Fibroblast of lung (primary cell): ENCODE data around the gene UFC1. TPM values are rescaled to one million over a fixed set of nuclear protein-coding genes. Genes with fewer than 3 reads are reported as not detected.

Experiments
- polyA plus RNA-seq, 2 donors: library from polyadenylated mRNA; depleted of rRNA in 1 of 2; stranded (reverse) in 1 of 2; unstranded in 1 of 2; fragments of >200 nt; gene quantifications; 2 replicates each; pipeline ENCODE4 v1.2.1, GENCODE V29; 2011 to 2012; ENCODE audit warnings: missing spikeins in 1 of 2
- total RNA-seq: library from RNA; depleted of rRNA; stranded (reverse); fragments of >200 nt; gene quantifications from 2 replicates; pipeline ENCODE4 v1.2.1, GENCODE V29; 2014

UFC1 gene
- total and polyA plus RNA-seq, 2 donors (not counting 1 experiment from before 2014, with no cell fraction given) = 87.0 to 154 TPM

Other genes with a start within 250 kb of the UFC1 start
- not detected in 2 replicates for gene ITLN2, start 199.2 kb upstream of the UFC1 start, total RNA-seq
- not detected in 2 replicates for gene ITLN2, start 199.2 kb upstream of the UFC1 start, polyA plus RNA-seq
- gene F11R, start 132.8 kb upstream of the UFC1 start, total RNA-seq = 0.66 and 2.1 TPM in 2 replicates
- gene F11R, start 132.8 kb upstream of the UFC1 start, polyA plus RNA-seq = 0.50 and 1.5 TPM in 2 replicates
- gene TSTD1, start 115.0 kb upstream of the UFC1 start, total RNA-seq = 0.66 and 0.77 TPM in 2 replicates
- gene TSTD1, start 115.0 kb upstream of the UFC1 start, polyA plus RNA-seq = 0.24 and 7.5 TPM in 2 replicates
- gene USF1, start 108.0 kb upstream of the UFC1 start, total RNA-seq = 71.7 and 80.1 TPM in 2 replicates
- 23.9 and 25.0 TPM in 2 replicates for gene USF1, start 108.0 kb upstream of the UFC1 start, polyA plus RNA-seq
- not detected in 2 replicates for gene ARHGAP30, start 84.1 kb upstream of the UFC1 start, total RNA-seq
- 0.01 TPM in 1 of 2 replicates, not detected in the other for gene ARHGAP30, start 84.1 kb upstream of the UFC1 start, polyA plus RNA-seq
- gene NECTIN4, start 64.4 kb upstream of the UFC1 start, total RNA-seq = under 0.01 and 0.33 TPM in 2 replicates
- 0.07 and 0.16 TPM in 2 replicates for gene NECTIN4, start 64.4 kb upstream of the UFC1 start, polyA plus RNA-seq
- 0.77 and 3.0 TPM in 2 replicates for gene KLHDC9, start 55.6 kb upstream of the UFC1 start, total RNA-seq
- gene KLHDC9, start 55.6 kb upstream of the UFC1 start, polyA plus RNA-seq = 0.95 and 1.5 TPM in 2 replicates
- gene PFDN2, start 35.9 kb upstream of the UFC1 start, total RNA-seq = 39.6 and 45.5 TPM in 2 replicates
- 145 and 188 TPM in 2 replicates for gene PFDN2, start 35.9 kb upstream of the UFC1 start, polyA plus RNA-seq
- gene NIT1, start 35.9 kb upstream of the UFC1 start, total RNA-seq = 24.7 and 30.6 TPM in 2 replicates
- 42.6 and 83.1 TPM in 2 replicates for gene NIT1, start 35.9 kb upstream of the UFC1 start, polyA plus RNA-seq
- gene DEDD, start 21.3 kb upstream of the UFC1 start, total RNA-seq = 15.4 and 21.6 TPM in 2 replicates
- gene DEDD, start 21.3 kb upstream of the UFC1 start, polyA plus RNA-seq = 40.0 and 40.3 TPM in 2 replicates
- 7.7 and 10.2 TPM in 2 replicates for gene USP21, start 5.5 kb downstream of the UFC1 start, total RNA-seq
- gene USP21, start 5.5 kb downstream of the UFC1 start, polyA plus RNA-seq = 11.7 and 13.6 TPM in 2 replicates
- 9.2 and 12.2 TPM in 2 replicates for gene PPOX, start 12.4 kb downstream of the UFC1 start, total RNA-seq
- 5.6 and 6.0 TPM in 2 replicates for gene PPOX, start 12.4 kb downstream of the UFC1 start, polyA plus RNA-seq
- 13.4 and 18.7 TPM in 2 replicates for gene B4GALT3, start 23.5 kb downstream of the UFC1 start, total RNA-seq
- 17.8 and 19.2 TPM in 2 replicates for gene B4GALT3, start 23.5 kb downstream of the UFC1 start, polyA plus RNA-seq
- 0.51 and 1.3 TPM in 2 replicates for gene ADAMTS4, start 45.1 kb downstream of the UFC1 start, total RNA-seq
- 0.75 and 1.0 TPM in 2 replicates for gene ADAMTS4, start 45.1 kb downstream of the UFC1 start, polyA plus RNA-seq
- gene NDUFS2, start 48.4 kb downstream of the UFC1 start, total RNA-seq = 142 and 194 TPM in 2 replicates
- gene NDUFS2, start 48.4 kb downstream of the UFC1 start, polyA plus RNA-seq = 135 and 141 TPM in 2 replicates
- gene FCER1G, start 61.3 kb downstream of the UFC1 start, total RNA-seq = not detected in 2 replicates
- 0.21 and 0.85 TPM in 2 replicates for gene FCER1G, start 61.3 kb downstream of the UFC1 start, polyA plus RNA-seq
- gene APOA2, start 69.7 kb downstream of the UFC1 start, total RNA-seq = not detected in 2 replicates
- gene APOA2, start 69.7 kb downstream of the UFC1 start, polyA plus RNA-seq = not detected in 2 replicates
- gene TOMM40L, start 72.1 kb downstream of the UFC1 start, total RNA-seq = 9.2 and 11.7 TPM in 2 replicates
- 11.1 and 12.0 TPM in 2 replicates for gene TOMM40L, start 72.1 kb downstream of the UFC1 start, polyA plus RNA-seq
- not detected in 2 replicates for gene NR1I3, start 84.2 kb downstream of the UFC1 start, total RNA-seq
- not detected in 2 replicates for gene NR1I3, start 84.2 kb downstream of the UFC1 start, polyA plus RNA-seq
- not detected in 2 replicates for gene PCP4L1, start 104.8 kb downstream of the UFC1 start, total RNA-seq
- gene PCP4L1, start 104.8 kb downstream of the UFC1 start, polyA plus RNA-seq = not detected in 2 replicates
- gene MPZ, start 156.0 kb downstream of the UFC1 start, total RNA-seq = 0.51 and 0.99 TPM in 2 replicates
- 1.1 and 1.9 TPM in 2 replicates for gene MPZ, start 156.0 kb downstream of the UFC1 start, polyA plus RNA-seq
- 13.4 and 24.8 TPM in 2 replicates for gene SDHC, start 160.4 kb downstream of the UFC1 start, total RNA-seq
- 484 and 512 TPM in 2 replicates for gene SDHC, start 160.4 kb downstream of the UFC1 start, polyA plus RNA-seq
- gene CFAP126, start 213.9 kb downstream of the UFC1 start, total RNA-seq = not detected in 2 replicates
- not detected in 2 replicates for gene CFAP126, start 213.9 kb downstream of the UFC1 start, polyA plus RNA-seq